ENCODE results near the gene FAM114A2.
A peak's percentile ranks its signal among the peaks of the same experiment; 100 is the strongest.

The FAM114A2 gene

GRCh38 chr5:154038707-154039457 is at the start of gene FAM114A2, which contains the start of gene MFAP3:
Gene FAM114A2 (minus strand): TSS chr5:154038910. CDS start chr5:154034953, 3,957 bp downstream.
Gene MFAP3 (plus strand): TSS chr5:154038967. CDS start chr5:154049723, 10,756 bp downstream.
- DNase-seq = peak; percentile 85 to 90
- H3K9me3 ChIP-seq = no peaks in the 10 kb centered on the region
- peaks cover 0 to 50% (median 26%) of the 10 kb centered on the region in 4 donors for H3K4me1 ChIP-seq
- H3K36me3 ChIP-seq = no peaks in the 10 kb centered on the region
- TF ChIP-seq CTCF (IDR thresholded peaks at IDR 0.05) = no peak
- H3K4me3 ChIP-seq = peak within 1 kb of the TSS; percentile 64 to 73
- H3K27ac ChIP-seq = peak within 1 kb of the TSS; percentile 82 to 83
- no peaks in the 10 kb centered on the region for H3K27me3 ChIP-seq
- intact Hi-C loops (cut with DNase I; ENCODE audit: low total_unique reads) = no loop called here

GRCh38 chr5:154087260-154087659 is 48.5 kb upstream of the FAM114A2 start:
- no peak for DNase-seq
- H3K27me3 ChIP-seq = no peaks in the 10 kb centered on the region
- intact Hi-C loops (cut with DNase I; ENCODE audit: low total_unique reads) = no loop called here
- no peaks in the 10 kb centered on the region for H3K36me3 ChIP-seq
- TF ChIP-seq CTCF (IDR thresholded peaks at IDR 0.05) = no peak
- no peak overlapping the region for H3K4me3 ChIP-seq
- no peaks in the 10 kb centered on the region for H3K9me3 ChIP-seq
- H3K4me1 ChIP-seq = peaks cover 0 to 10% (median 5%) of the 10 kb centered on the region in 4 donors
- no peak overlapping the region for H3K27ac ChIP-seq

DNA sequence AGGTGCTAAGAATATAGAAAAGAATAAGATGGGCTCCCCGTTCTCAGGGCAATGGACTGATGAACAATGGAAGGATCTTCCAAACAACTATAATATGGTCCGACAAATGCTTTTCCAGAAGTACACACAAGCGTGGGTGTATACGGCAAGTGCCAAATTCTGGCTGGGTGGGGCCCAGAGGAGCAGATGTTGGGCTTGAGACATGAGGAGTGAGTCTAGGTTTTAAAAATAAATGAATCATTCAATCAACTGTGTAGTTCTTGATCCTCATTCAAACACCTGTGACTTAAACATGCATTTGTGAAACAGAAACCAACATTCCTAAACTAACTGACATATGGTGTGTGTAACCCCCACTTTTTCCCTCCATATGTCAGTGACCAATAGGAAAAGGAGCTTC is 47.9 kb upstream of the FAM114A2 start:
- Histone ChIP-seq H3K9me3 (no peaks in the 10 kb centered on the region), H3K4me1 (peaks cover 0 to 4% (median under 1%) of the 10 kb centered on the region in 4 donors), H3K27ac (no peak overlapping the region), H3K36me3 (no peaks in the 10 kb centered on the region), H3K27me3 (no peaks in the 10 kb centered on the region), H3K4me3 (no peak overlapping the region)
- no peak for TF ChIP-seq CTCF (IDR thresholded peaks at IDR 0.05)
- DNase-seq = no peak
- intact Hi-C loops (cut with DNase I; ENCODE audit: low total_unique reads) = no loop called here

GRCh38 chr5:154086146-154086545 is 47.4 kb upstream of the FAM114A2 start:
- no peaks in the 10 kb centered on the region for H3K36me3 ChIP-seq
- H3K4me3 ChIP-seq = no peak overlapping the region
- intact Hi-C loops (cut with DNase I; ENCODE audit: low total_unique reads) = no loop called here
- H3K9me3 ChIP-seq = no peaks in the 10 kb centered on the region
- no peak overlapping the region for H3K27ac ChIP-seq
- no peak for DNase-seq
- H3K27me3 ChIP-seq = no peaks in the 10 kb centered on the region
- H3K4me1 ChIP-seq = no peaks in the 10 kb centered on the region
- no peak for TF ChIP-seq CTCF (IDR thresholded peaks at IDR 0.05)

DNA sequence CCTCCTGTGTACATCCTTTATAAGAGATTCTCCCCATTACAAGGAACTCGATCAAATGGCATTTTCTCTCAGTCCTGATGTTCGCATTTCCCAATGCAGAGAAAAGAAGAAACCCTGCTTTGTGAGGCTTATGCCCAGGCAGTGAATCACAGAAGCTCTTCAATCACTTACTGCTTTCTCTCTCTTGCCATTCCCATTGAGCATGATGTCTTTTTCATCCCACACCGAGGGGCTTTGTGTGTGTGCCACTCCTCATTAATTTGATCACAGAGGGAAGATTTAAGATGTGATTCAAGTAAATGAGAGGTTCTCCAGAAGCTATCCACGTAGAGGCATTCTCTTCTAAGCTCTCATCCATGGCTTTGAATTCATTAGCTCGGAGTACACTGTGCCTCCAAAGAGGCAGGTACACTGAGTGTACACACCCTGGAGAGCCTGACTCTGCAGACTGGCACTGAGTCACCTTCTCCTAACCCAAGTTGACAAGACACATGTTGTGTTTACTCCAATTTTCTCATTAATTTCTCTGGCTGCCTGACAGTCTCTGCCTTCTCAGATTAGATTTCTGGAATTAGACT is 45.4 kb upstream of the FAM114A2 start:
- no peaks in the 10 kb centered on the region for H3K27me3 ChIP-seq
- no peak for DNase-seq
- H3K27ac ChIP-seq = no peak overlapping the region
- H3K9me3 ChIP-seq = no peaks in the 10 kb centered on the region
- no peaks in the 10 kb centered on the region for H3K4me1 ChIP-seq
- no peaks in the 10 kb centered on the region for H3K36me3 ChIP-seq
- no peak for TF ChIP-seq CTCF (IDR thresholded peaks at IDR 0.05)
- intact Hi-C loops (cut with DNase I; ENCODE audit: low total_unique reads) = no loop called here
- H3K4me3 ChIP-seq = no peak overlapping the region
